T-helper 2 cell (primary cell): ENCODE data around the gene SATB2.

Experiments
- DNase-seq, 5 experiments: peaks; one replicate each; pipeline versions ENCODE4 v3.0.0 to v3.0.0-alpha.2; 2012 to 2022

Gene SATB2

GRCh38 chr2:199228887-199229819 lies 228.6 kb downstream of the SATB2 start:
- peak in 2 of 5 experiments; percentile 2 to 96 for DNase-seq

GRCh38 chr2:199223791-199224190 lies 233.9 kb downstream of the SATB2 start:
- DNase-seq = no peak

DNA sequence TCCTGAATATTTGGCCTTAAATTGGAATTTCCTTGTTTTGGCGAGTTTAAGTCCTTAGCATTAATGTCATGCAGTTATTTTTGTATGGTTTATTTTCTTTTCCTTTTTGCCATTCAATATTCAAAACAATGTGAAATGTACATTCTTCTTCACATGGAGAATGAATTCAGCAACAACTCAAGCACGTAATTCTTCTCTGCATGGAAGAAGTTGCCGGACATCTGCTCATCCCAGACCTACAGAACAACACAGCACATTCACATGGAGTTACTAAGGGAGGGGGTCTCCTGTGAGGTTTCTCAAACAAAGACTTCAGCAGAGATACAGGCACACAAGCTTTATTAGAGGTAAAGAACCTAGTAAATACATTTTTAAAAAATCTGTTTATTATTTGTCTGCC lies 236.8 kb downstream of the SATB2 start:
- no peak for DNase-seq

DNA sequence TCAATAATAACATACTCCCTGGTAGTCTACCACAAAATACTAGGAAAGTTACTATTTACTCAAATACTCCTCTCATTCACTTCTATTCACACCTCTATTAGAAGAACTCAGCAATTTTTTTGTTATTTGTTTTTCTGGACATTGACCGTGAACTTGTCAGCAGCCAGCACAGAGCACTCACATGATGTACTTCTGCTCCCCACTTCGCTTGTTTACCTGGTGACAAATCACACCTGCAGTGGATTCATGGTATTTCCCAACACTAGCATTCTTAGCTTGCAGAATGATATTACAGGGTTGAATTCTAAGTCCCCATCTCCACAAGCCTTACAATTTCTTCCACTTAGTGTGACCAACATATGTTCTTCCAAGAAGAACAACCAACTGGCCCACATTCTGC lies 238.2 kb downstream of the SATB2 start:
- no peak for DNase-seq
